Measurements from ENCODE around the gene THSD4.

Gene THSD4

DNA sequence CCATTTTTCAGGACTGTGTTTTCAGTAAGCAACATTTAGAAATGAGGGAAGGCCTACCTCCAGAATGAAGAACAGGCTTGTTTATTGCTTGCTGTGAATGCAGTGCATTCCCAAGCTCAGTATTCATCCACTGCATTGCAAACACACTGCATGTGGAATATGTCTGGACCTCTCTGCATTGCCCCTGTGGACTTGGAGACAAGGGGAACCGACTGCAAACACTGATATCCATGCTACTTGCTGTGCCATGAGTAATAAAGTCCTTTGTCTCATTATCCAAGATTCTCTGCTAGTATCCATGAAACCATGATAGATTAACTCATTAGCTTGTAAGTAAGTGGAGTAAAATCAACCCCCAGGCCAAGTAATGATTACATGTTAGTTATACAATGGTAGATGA lies 393.9 kb downstream of the THSD4 start:
- H3K27ac ChIP-seq: no peak overlapping the region
- TF ChIP-seq, protein P1, sequence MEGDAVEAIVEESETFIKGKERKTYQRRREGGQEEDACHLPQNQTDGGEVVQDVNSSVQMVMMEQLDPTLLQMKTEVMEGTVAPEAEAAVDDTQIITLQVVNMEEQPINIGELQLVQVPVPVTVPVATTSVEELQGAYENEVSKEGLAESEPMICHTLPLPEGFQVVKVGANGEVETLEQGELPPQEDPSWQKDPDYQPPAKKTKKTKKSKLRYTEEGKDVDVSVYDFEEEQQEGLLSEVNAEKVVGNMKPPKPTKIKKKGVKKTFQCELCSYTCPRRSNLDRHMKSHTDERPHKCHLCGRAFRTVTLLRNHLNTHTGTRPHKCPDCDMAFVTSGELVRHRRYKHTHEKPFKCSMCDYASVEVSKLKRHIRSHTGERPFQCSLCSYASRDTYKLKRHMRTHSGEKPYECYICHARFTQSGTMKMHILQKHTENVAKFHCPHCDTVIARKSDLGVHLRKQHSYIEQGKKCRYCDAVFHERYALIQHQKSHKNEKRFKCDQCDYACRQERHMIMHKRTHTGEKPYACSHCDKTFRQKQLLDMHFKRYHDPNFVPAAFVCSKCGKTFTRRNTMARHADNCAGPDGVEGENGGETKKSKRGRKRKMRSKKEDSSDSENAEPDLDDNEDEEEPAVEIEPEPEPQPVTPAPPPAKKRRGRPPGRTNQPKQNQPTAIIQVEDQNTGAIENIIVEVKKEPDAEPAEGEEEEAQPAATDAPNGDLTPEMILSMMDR (conservative IDR thresholded peaks at IDR 0.05): no peak

DNA sequence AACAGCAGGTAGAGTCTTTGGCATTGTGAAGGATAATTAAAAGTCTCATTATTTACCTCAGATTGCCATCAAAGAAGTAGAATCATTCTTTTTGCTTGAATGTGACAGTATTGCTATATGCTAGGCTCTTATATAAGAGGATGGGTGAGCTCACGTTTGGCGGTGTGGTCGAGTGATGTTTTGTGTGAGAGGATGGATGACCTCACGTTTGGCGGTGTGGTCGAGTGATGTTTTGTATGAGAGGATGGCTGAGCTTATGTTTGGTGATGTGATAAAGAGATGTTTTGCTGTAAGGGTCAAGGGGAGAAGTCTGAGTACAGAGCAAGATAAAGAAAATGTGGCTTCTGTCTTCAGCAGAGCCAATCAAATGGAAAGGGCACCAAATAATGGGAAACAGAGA lies 395.5 kb downstream of the THSD4 start:
- TF ChIP-seq, protein P1 (conservative IDR thresholded peaks at IDR 0.05): no peak
- no peak overlapping the region; the same call in 1 of the 2 replicates for H3K27ac ChIP-seq

DNA sequence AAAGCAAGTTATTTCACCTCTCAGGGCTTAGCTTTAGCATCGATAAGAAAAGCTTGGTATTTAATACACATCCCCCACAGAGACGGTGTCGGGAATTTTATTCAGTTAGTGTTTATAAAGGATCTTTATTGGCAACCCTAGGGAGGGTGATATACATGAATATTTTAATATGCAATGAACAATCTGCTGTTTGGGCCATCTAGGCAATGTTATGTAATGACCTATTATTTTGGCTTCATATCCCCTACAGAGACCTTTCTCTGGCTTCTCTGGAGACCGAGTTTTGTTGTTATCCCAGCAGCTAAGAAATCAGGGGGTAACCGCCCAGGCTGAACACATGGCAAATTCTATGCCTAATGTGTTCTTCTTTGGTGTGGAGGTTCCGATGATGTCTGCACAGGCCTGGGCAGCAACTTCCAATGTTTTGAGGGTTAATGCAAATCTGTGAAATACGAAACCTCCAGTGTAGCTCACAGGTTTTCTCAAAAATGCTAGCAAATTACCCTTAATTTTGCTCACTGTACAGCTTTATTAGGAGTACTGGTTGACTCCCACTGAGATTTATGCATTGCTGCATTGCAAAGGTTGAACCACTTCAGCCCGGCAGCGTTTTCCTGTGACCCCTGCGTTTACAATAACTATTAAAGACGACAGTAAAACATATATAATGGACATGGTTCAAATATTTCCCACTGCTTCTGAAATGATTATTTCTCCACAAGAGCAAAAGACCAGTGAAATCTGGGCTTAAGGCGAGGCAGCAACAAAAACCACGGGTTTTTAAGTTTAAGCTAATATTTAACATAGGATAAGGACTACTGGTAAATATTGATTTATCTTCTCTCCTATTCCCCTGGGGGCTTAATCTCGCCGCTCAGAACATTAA lies 396.8 kb downstream of the THSD4 start:
- peak overlapping the region; percentile 60 for H3K27ac ChIP-seq
- TF ChIP-seq, protein P1 (conservative IDR thresholded peaks at IDR 0.05): no peak

DNA sequence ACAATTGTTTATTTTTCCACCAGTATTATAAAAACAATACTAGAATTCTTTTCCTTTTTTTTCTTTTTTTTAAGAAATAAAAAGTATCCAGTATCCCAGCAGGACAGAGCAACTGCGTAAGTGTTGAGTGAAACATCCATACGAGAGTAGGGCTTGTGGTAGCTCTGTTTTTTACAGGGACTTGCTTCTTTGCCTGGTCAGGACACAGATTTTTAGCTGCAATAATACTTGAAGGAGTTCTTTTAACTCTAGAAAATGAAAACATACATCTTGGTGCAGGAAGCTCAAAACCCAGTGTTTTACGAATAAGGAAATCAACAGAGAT lies 397.4 kb downstream of the THSD4 start:
- peak overlapping the region; percentile 60 for H3K27ac ChIP-seq
- TF ChIP-seq, protein P1 (conservative IDR thresholded peaks at IDR 0.05): no peak

DNA sequence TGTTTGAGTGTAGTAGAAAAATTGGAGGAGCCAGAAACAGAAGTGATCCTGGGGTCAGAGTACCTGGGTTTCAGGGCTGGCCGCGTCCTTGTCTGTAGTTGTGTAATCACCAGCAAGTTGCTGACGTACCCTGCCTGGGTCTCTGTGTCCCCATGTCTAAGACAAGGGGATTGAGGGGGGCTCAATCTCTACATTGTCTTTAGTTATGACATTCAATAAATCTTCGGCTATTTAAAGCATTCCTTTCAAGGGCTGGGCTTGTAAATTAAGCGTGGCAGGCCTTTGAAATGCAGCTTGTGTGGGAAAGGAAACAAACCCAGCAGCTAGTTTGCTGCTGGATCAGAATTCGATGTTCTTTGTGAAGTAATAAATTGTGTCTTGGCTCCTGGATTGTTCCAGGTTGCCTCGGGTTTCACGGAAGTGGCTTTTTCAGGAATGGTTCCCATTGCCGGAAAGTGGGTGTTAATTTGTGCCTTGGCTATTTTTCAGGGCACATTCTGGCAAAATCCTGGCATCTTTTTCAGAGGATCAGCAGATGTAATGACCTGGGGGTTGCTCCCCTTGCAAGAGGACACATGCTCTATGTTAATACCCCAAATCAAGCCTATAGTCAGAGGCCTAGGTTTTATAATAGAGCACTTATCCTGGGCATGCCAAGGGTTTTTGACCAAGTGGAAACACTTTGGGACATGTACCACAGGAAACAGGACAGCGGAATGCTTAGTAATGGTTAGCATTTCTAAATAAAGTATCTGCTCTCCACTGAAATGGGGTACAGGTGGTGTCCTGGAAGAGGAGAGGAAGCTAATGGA lies 400.3 kb downstream of the THSD4 start:
- TF ChIP-seq, protein P1 (conservative IDR thresholded peaks at IDR 0.05): no peak

DNA sequence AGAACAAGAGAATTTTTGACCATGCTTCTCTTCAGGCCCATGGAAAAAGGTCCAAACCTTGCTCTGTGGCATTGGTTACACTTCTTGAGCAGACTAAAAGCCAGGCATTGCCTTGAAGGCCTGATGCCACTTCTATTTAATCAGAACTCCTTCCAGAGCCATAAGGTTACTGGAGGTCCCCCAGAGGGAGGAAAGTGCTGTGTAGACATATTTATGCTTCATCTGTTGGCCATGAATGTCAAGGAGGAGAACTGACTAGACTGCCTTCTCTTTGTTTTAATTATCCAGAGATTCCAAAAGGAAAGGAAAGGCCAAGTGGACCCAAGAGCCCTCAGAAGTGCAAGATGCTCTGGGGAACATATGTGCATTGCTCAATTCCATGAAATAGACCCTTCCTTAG lies 402.5 kb downstream of the THSD4 start:
- TF ChIP-seq, protein P1 (conservative IDR thresholded peaks at IDR 0.05): no peak
- H3K27ac ChIP-seq: no peak overlapping the region

More for the DNA sequence above, 400.3 kb downstream of the THSD4 start:
- no peak overlapping the region for H3K27ac ChIP-seq

DNA sequence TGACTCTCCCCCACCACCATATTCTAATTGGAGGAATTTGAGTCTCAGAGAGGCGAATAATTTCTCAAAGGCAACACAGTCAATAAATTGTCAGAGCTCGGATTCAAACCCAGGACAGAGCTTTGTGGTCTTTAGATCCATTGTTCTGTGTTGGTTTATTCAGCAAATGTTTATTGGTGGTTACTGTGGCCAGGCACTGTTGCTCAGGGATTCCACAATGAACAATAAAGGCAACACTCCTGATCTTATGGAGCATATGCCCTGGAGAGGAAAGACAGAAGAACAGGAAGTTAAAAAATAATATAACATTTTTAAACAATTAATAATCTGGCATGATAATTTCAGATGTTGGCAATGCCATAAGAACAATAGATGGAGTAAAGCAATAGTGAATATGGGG lies 403.4 kb downstream of the THSD4 start:
- no peak overlapping the region for H3K27ac ChIP-seq
- TF ChIP-seq, protein P1 (conservative IDR thresholded peaks at IDR 0.05): no peak

Data from VCaP (cell line).